Measurements from ENCODE around the gene POLDIP2.

- TF ChIP-seq, protein P1, sequence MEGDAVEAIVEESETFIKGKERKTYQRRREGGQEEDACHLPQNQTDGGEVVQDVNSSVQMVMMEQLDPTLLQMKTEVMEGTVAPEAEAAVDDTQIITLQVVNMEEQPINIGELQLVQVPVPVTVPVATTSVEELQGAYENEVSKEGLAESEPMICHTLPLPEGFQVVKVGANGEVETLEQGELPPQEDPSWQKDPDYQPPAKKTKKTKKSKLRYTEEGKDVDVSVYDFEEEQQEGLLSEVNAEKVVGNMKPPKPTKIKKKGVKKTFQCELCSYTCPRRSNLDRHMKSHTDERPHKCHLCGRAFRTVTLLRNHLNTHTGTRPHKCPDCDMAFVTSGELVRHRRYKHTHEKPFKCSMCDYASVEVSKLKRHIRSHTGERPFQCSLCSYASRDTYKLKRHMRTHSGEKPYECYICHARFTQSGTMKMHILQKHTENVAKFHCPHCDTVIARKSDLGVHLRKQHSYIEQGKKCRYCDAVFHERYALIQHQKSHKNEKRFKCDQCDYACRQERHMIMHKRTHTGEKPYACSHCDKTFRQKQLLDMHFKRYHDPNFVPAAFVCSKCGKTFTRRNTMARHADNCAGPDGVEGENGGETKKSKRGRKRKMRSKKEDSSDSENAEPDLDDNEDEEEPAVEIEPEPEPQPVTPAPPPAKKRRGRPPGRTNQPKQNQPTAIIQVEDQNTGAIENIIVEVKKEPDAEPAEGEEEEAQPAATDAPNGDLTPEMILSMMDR (IDR thresholded peaks at IDR 0.05) = no peak
- TF ChIP-seq POLR2A (IDR thresholded peaks at IDR 0.05) = no peak
Measured at GRCh38 chr17:28404007-28404406, 46.7 kb upstream of the POLDIP2 start.
